Omental fat pad (tissue), 4 donors: ENCODE results near the gene SHF. TPM values are rescaled to one million over a fixed set of nuclear protein-coding genes. Genes with fewer than 3 reads are reported as not detected.

Source experiments
- ATAC-seq: fragments of 150-250 bp; one replicate; pipeline ENCODE4 v1.9.1; 2016; ENCODE audit warnings: mild to moderate bottlenecking, moderate library complexity; ENCODE audit not compliant: low FRiP score
- DNase-seq: peaks from one replicate; pipeline ENCODE4 v3.0.0-alpha.2; 2019; ENCODE audit warnings: low spot score
- CTCF ChIP-seq, 3 donors: fragments of 450-650 bp; IDR thresholded peaks; one replicate each; pipeline ENCODE4 v1.5.1; 2016 to 2017; ENCODE audit warnings: antibody characterized with exemption in 3 of 3, mild to moderate bottlenecking in 3 of 3, moderate library complexity in 2 of 3
- total RNA-seq, 4 donors: library from RNA; depleted of rRNA; stranded (reverse); fragments of >200 nt; gene quantifications; one replicate each; pipeline ENCODE4 v1.1.0, GENCODE V29; 2016

The SHF gene
- total RNA-seq, 4 donors from 2014 or later, result 1.9 to 10.5 (median 3.7) TPM

GRCh38 chr15:45199136-45199810, 11.5 kb upstream of the SHF start:
- no peak for TF ChIP-seq CTCF (IDR thresholded peaks at IDR 0.05)
- ATAC-seq (peak; percentile 27), DNase-seq (no peak)

- ATAC-seq (peak; percentile 94), DNase-seq (peak; percentile 80)
Observed at GRCh38 chr15:45198337-45199135, 10.8 kb upstream of the SHF start.

GRCh38 chr15:45197512-45197911, 9.7 kb upstream of the SHF start:
- TF ChIP-seq CTCF (IDR thresholded peaks at IDR 0.05), result no peak
- ATAC-seq (no peak), DNase-seq (no peak)

More at GRCh38 chr15:45198337-45199135, 10.8 kb upstream of the SHF start:
- peak in 1 of 3 donors; percentile 33 for TF ChIP-seq CTCF (IDR thresholded peaks at IDR 0.05)

- DNase-seq (no peak), ATAC-seq (peak; percentile 1)
- TF ChIP-seq CTCF (IDR thresholded peaks at IDR 0.05), result no peak
Observed at GRCh38 chr15:45187578-45187893, 230 bp downstream of the SHF start.

GRCh38 chr15:45186771-45187577, 792 bp downstream of the SHF start:
- peak; percentile 11 for ATAC-seq

More at GRCh38 chr15:45186771-45187577, 792 bp downstream of the SHF start:
- DNase-seq, result no peak
- TF ChIP-seq CTCF (IDR thresholded peaks at IDR 0.05), result no peak
